Measurements from ENCODE around the gene LILRB4. TPM values are rescaled to one million over a fixed set of nuclear protein-coding genes. Genes with fewer than 3 reads are reported as not detected.

The LILRB4 gene
- total and polyA plus RNA-seq, 4 donors: 8.0 to 153 (median 19.0) TPM

- TF ChIP-seq, protein P1, sequence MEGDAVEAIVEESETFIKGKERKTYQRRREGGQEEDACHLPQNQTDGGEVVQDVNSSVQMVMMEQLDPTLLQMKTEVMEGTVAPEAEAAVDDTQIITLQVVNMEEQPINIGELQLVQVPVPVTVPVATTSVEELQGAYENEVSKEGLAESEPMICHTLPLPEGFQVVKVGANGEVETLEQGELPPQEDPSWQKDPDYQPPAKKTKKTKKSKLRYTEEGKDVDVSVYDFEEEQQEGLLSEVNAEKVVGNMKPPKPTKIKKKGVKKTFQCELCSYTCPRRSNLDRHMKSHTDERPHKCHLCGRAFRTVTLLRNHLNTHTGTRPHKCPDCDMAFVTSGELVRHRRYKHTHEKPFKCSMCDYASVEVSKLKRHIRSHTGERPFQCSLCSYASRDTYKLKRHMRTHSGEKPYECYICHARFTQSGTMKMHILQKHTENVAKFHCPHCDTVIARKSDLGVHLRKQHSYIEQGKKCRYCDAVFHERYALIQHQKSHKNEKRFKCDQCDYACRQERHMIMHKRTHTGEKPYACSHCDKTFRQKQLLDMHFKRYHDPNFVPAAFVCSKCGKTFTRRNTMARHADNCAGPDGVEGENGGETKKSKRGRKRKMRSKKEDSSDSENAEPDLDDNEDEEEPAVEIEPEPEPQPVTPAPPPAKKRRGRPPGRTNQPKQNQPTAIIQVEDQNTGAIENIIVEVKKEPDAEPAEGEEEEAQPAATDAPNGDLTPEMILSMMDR (IDR thresholded peaks at IDR 0.05; ENCODE audit: control extremely low read depth, extremely low read depth): no peak
- Histone ChIP-seq H3K4me1 (ENCODE audit: control insufficient read depth in 5 of 5, insufficient read depth in 5 of 5, low read length in 5 of 5) (no peaks in the 10 kb centered on the region), H3K36me3 (ENCODE audit: control insufficient read depth in 4 of 4, insufficient read depth in 4 of 4, low read length in 4 of 4) (no peaks in the 10 kb centered on the region), H3K27ac (ENCODE audit: low read depth in 1 of 2, low read length in 1 of 2) (no peak overlapping the region), H3K27me3 (ENCODE audit: control insufficient read depth in 3 of 3, insufficient read depth in 3 of 3, low read length in 2 of 3) (no peaks in the 10 kb centered on the region), H3K4me3 (no peak overlapping the region), H3K9ac (ENCODE audit: insufficient read depth in 1 of 2, low read length in 2 of 2) (no peak overlapping the region), H3K9me3 (ENCODE audit: control insufficient read depth in 4 of 4, insufficient read depth in 3 of 4, low read length in 3 of 4) (peaks cover 0 to 2% (median under 1%) of the 10 kb centered on the region in 4 donors)
- no peak for ATAC-seq (ENCODE audit: insufficient read depth, low FRiP score)
- 70 to 80% methylated on average over 8 of the region's 8 CpGs for WGBS, 2 donors
- no peak for DNase-seq
Measured at GRCh38 chr19:54704928-54705327, 42.1 kb downstream of the LILRB4 start.

GRCh38 chr19:54707962-54708361 lies 45.2 kb downstream of the LILRB4 start:
- H3K9me3 ChIP-seq (ENCODE audit: control insufficient read depth in 4 of 4, insufficient read depth in 3 of 4, low read length in 3 of 4): peaks cover 0 to 2% (median under 1%) of the 10 kb centered on the region in 4 donors
- DNase-seq (no peak), ATAC-seq (ENCODE audit: insufficient read depth, low FRiP score) (no peak)
- no peaks in the 10 kb centered on the region for H3K36me3 ChIP-seq (ENCODE audit: control insufficient read depth in 4 of 4, insufficient read depth in 4 of 4, low read length in 4 of 4)
- no peaks in the 10 kb centered on the region for H3K4me1 ChIP-seq (ENCODE audit: control insufficient read depth in 5 of 5, insufficient read depth in 5 of 5, low read length in 5 of 5)
- TF ChIP-seq, protein P1 (IDR thresholded peaks at IDR 0.05; ENCODE audit: control extremely low read depth, extremely low read depth): no peak
- no peak overlapping the region for H3K4me3 ChIP-seq
- no peaks in the 10 kb centered on the region for H3K27me3 ChIP-seq (ENCODE audit: control insufficient read depth in 3 of 3, insufficient read depth in 3 of 3, low read length in 2 of 3)
- no peak overlapping the region for H3K9ac ChIP-seq (ENCODE audit: insufficient read depth in 1 of 2, low read length in 2 of 2)
- H3K27ac ChIP-seq (ENCODE audit: low read depth in 1 of 2, low read length in 1 of 2): no peak overlapping the region
- WGBS, 2 donors: 18 to 47% methylated on average over 4 of the region's 4 CpGs

DNA sequence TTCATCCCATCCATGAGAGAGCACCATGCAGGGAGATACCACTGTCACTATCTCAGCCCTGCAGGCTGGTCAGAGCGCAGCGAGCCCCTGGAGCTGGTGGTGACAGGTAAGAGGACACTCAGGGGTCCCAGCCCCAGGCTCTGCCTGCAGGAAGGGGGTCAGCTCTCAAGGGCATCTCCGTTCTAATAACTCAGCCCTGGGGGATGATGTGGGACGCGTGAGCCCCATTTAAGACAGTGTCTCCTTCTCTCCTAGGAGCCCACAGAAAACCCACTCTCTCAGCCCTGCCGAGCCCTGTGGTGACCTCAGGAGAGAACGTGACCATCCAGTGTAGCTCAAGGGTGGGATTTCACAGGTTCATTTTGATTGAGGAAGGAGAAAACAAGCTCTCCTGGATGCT lies 46.0 kb downstream of the LILRB4 start:
- Histone ChIP-seq H3K4me3 (no peak overlapping the region), H3K36me3 (ENCODE audit: control insufficient read depth in 4 of 4, insufficient read depth in 4 of 4, low read length in 4 of 4) (no peaks in the 10 kb centered on the region), H3K4me1 (ENCODE audit: control insufficient read depth in 5 of 5, insufficient read depth in 5 of 5, low read length in 5 of 5) (no peaks in the 10 kb centered on the region), H3K9me3 (ENCODE audit: control insufficient read depth in 4 of 4, insufficient read depth in 3 of 4, low read length in 3 of 4) (peaks cover 0 to 2% (median under 1%) of the 10 kb centered on the region in 4 donors), H3K9ac (ENCODE audit: insufficient read depth in 1 of 2, low read length in 2 of 2) (no peak overlapping the region), H3K27me3 (ENCODE audit: control insufficient read depth in 3 of 3, insufficient read depth in 3 of 3, low read length in 2 of 3) (no peaks in the 10 kb centered on the region), H3K27ac (ENCODE audit: low read depth in 1 of 2, low read length in 1 of 2) (no peak overlapping the region)
- DNase-seq (no peak), ATAC-seq (ENCODE audit: insufficient read depth, low FRiP score) (no peak)
- TF ChIP-seq, protein P1 (IDR thresholded peaks at IDR 0.05; ENCODE audit: control extremely low read depth, extremely low read depth): no peak
- 88 to 93% methylated on average over 7 of the region's 7 CpGs for WGBS, 2 donors

All from lung (tissue), 12 donors.